ENCODE results near the gene CHCHD3. TPM values are rescaled to one million over a fixed set of nuclear protein-coding genes. Genes with fewer than 3 reads are reported as not detected.

The CHCHD3 gene
- total and polyA plus RNA-seq, 2 of the 4 experiments (the other 2 are of a cell fraction) = 56.9 to 141 TPM

- ATAC-seq (ENCODE audit: low read depth) (no peak), DNase-seq (no peak)
- Histone ChIP-seq H3K23ac (ENCODE audit: low read depth, low read length) (no peak overlapping the region), H3K27me3 (ENCODE audit: control insufficient read depth, insufficient read depth, low read length) (peaks cover 4% of the 10 kb centered on the region), H3K9ac (ENCODE audit: low read depth, low read length) (no peak overlapping the region), H3K36me3 (ENCODE audit: control insufficient read depth, insufficient read depth, low read length) (no peaks in the 10 kb centered on the region), H4K5ac (ENCODE audit: low read depth, low read length) (no peak overlapping the region), H3K9me3 (ENCODE audit: control insufficient read depth, insufficient read depth, low read length) (no peaks in the 10 kb centered on the region), H4K20me1 (ENCODE audit: insufficient read depth, low read length) (no peaks in the 10 kb centered on the region), H2BK5ac (ENCODE audit: low read depth, low read length, poor library complexity, severe bottlenecking) (no peak overlapping the region), H3K56ac (ENCODE audit: extremely low read depth, insufficient read depth, low read length) (no peak overlapping the region), H3K4me2 (ENCODE audit: low read depth, low read length) (no peak overlapping the region), H2AK9ac (replicated peaks; ENCODE audit: low read depth, low read length, poor library complexity) (no peak overlapping the region), H3K27ac (ENCODE audit: insufficient read depth, low read length) (no peak overlapping the region), H2BK120ac (ENCODE audit: low read depth, low read length) (no peak overlapping the region), H3K9me1 (ENCODE audit: insufficient read depth, low read length) (no peaks in the 10 kb centered on the region), H3K4me1 (ENCODE audit: control insufficient read depth, insufficient read depth, low read length) (no peaks in the 10 kb centered on the region), H3K4ac (ENCODE audit: low read depth, low read length) (no peak overlapping the region), H3K79me1 (ENCODE audit: low read depth in 1 of 2, low read length in 2 of 2) (no peaks in the 10 kb centered on the region), H4K8ac (ENCODE audit: low read depth in 2 of 2, low read length in 2 of 2) (no peak overlapping the region), H2BK15ac (ENCODE audit: low read depth, low read length) (no peak overlapping the region), H3K14ac (replicated peaks; ENCODE audit: low read depth, low read length) (no peak overlapping the region), H2BK20ac (ENCODE audit: low read depth, low read length) (no peak overlapping the region), H3K18ac (ENCODE audit: low read depth, low read length) (no peak overlapping the region), H3K4me3 (ENCODE audit: insufficient read depth, low read depth, low read length) (no peak overlapping the region), H2AFZ (replicated peaks; ENCODE audit: low read length, poor library complexity) (no peak overlapping the region), H2AK5ac (ENCODE audit: low read depth, low read length) (no peak overlapping the region), H4K91ac (ENCODE audit: insufficient read depth, low read depth, low read length) (no peak overlapping the region)
- intact Hi-C loops (cut with micrococcal nuclease) = no loop called here
- POLR2A ChIA-PET (ENCODE audit: unreplicated experiment) = no interaction called here
- no CpG with 5 or more reads among the region's 4 CpGs for WGBS, 2 experiments (ENCODE audit: extremely low coverage in 2 of 2, insufficient read length in 1 of 2)
- no peak for TF ChIP-seq BHLHE40 (IDR thresholded peaks at IDR 0.05; ENCODE audit: low read depth, low read length)
- no peak for TF ChIP-seq CTCF (conservative IDR thresholded peaks at IDR 0.05; ENCODE audit: low read depth, low read length)
- no peak for TF ChIP-seq MAFK (IDR thresholded peaks at IDR 0.05; ENCODE audit: low read depth, low read length)
- TF ChIP-seq ELK1 (IDR thresholded peaks at IDR 0.05; ENCODE audit: borderline replicate concordance, low read depth, low read length) = no peak
- no peak for TF ChIP-seq RAD21 (IDR thresholded peaks at IDR 0.05; ENCODE audit: low read length)
- no peak for TF ChIP-seq CEBPB (IDR thresholded peaks at IDR 0.05; ENCODE audit: low read depth, low read length)
- TF ChIP-seq, protein P1, sequence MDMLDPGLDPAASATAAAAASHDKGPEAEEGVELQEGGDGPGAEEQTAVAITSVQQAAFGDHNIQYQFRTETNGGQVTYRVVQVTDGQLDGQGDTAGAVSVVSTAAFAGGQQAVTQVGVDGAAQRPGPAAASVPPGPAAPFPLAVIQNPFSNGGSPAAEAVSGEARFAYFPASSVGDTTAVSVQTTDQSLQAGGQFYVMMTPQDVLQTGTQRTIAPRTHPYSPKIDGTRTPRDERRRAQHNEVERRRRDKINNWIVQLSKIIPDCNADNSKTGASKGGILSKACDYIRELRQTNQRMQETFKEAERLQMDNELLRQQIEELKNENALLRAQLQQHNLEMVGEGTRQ (IDR thresholded peaks at IDR 0.05; ENCODE audit: low read depth, low read length) = no peak
- no peak for TF ChIP-seq RFX5 (IDR thresholded peaks at IDR 0.05; ENCODE audit: low read depth, low read length)
- TF ChIP-seq POLR2A (IDR thresholded peaks at IDR 0.05; ENCODE audit: low read depth, low read length) = no peak
- no peak for TF ChIP-seq MXI1 (IDR thresholded peaks at IDR 0.05; ENCODE audit: borderline replicate concordance, low read depth, low read length)
- no peak for TF ChIP-seq CHD1 (IDR thresholded peaks at IDR 0.05; ENCODE audit: low read depth, low read length)
- TF ChIP-seq MAZ (IDR thresholded peaks at IDR 0.05; ENCODE audit: borderline replicate concordance, low read depth, low read length) = no peak
- no peak for TF ChIP-seq FOS (IDR thresholded peaks at IDR 0.05; ENCODE audit: low read depth, low read length)
- no peak for TF ChIP-seq RCOR1 (IDR thresholded peaks at IDR 0.05; ENCODE audit: insufficient replicate concordance, low read length)
- no peak for TF ChIP-seq NFE2L2 (IDR thresholded peaks at IDR 0.05; ENCODE audit: low read depth, low read length)
- TF ChIP-seq SMC3 (IDR thresholded peaks at IDR 0.05; ENCODE audit: low read depth, low read length) = no peak
- dilution Hi-C loops (cut with HindIII; ENCODE audit: low sequenced_read_pairs, unreplicated experiment) = no loop called here
- BruUV-seq (replicated peaks) = no TSS peak
- CTCF ChIA-PET = no interaction called here
- in situ Hi-C loops (cut with MboI; ENCODE audit: low sequenced_read_pairs) = no loop called here
These were observed 28.4 kb upstream of the CHCHD3 start for GRCh38 chr7:133110312-133110711.
